Spleen (tissue), 11 donors: ENCODE results near the gene EYA2. TPM values are rescaled to one million over a fixed set of nuclear protein-coding genes. Genes with fewer than 3 reads are reported as not detected.
A peak's percentile ranks its signal among the peaks of the same experiment; 100 is the strongest.

ENCODE experiments used
- DNase-seq: peaks from one replicate; pipeline ENCODE4 v3.0.0-alpha.2; 2020
- H3K27ac ChIP-seq, 8 donors: fragments of 200-600 bp; sonication (generic) in 7 of 8; 1 replicate in 4 of 8; 2 replicates in 4 of 8; pipeline versions ENCODE4 v1.5.0 to v1.8.0; 2016 to 2021; ENCODE audit warnings: inconsistent platforms in 4 of 8, mild to moderate bottlenecking in 4 of 8, moderate library complexity in 1 of 8
- H3K27me3 ChIP-seq, 7 donors: fragments of 200-600 bp; sonication (generic) in 6 of 7; replicated peaks in 1 of 7; 1 replicate in 4 of 7; 2 replicates in 3 of 7; pipeline versions ENCODE4 v1.5.0 to v1.8.0; 2016 to 2021; ENCODE audit warnings: inconsistent platforms in 3 of 7, mild to moderate bottlenecking in 1 of 7
- H3K36me3 ChIP-seq, 6 donors: fragments of 200-600 bp; sonication (generic) in 5 of 6; 1 replicate in 4 of 6; 2 replicates in 2 of 6; pipeline versions ENCODE4 v1.5.0 to v1.8.0; 2016 to 2021; ENCODE audit warnings: inconsistent platforms in 2 of 6
- H3K4me1 ChIP-seq, 6 donors: fragments of 200-600 bp; sonication (generic) in 5 of 6; 1 replicate in 3 of 6; 2 replicates in 3 of 6; pipeline versions ENCODE4 v1.5.0 to v1.8.0; 2016 to 2021; ENCODE audit warnings: inconsistent platforms in 3 of 6
- H3K4me3 ChIP-seq, 8 donors: fragments of 200-600 bp; sonication (generic) in 7 of 8; 1 replicate in 4 of 8; 2 replicates in 4 of 8; pipeline versions ENCODE4 v1.5.0 to v1.8.0; 2016 to 2021; ENCODE audit warnings: inconsistent platforms in 4 of 8, mild to moderate bottlenecking in 4 of 8, moderate library complexity in 2 of 8
- H3K9me3 ChIP-seq, 8 donors: fragments of 200-600 bp; sonication (generic) in 7 of 8; 1 replicate in 4 of 8; 2 replicates in 4 of 8; pipeline versions ENCODE4 v1.5.0 to v1.8.0; 2016 to 2021; ENCODE audit warnings: inconsistent platforms in 4 of 8
- CTCF ChIP-seq, 11 experiments: fragments of 200-600 bp in 7 of 11; fragments of 450-650 bp in 4 of 11; sonication (generic) in 4 of 11; IDR thresholded peaks in 8 of 11; conservative IDR thresholded peaks in 3 of 11; 1 replicate in 7 of 11; 2 replicates in 4 of 11; pipeline versions ENCODE4 v1.4.0 to v1.8.0; 2016 to 2021; ENCODE audit warnings: antibody characterized with exemption in 11 of 11, inconsistent platforms in 4 of 11, mild to moderate bottlenecking in 1 of 11
- POLR2A ChIP-seq, 3 donors: fragments of 450-650 bp; IDR thresholded peaks; one replicate each; pipeline ENCODE4 v1.5.1; 2017; ENCODE audit warnings: antibody characterized with exemption in 3 of 3, mild to moderate bottlenecking in 1 of 3
- POLR2AphosphoS5 ChIP-seq, 3 donors: sonication (generic); formaldehyde crosslinking; IDR thresholded peaks; one replicate each; pipeline ENCODE4 v1.5.1; 2017; ENCODE audit warnings: antibody characterized with exemption in 3 of 3
- WGBS, 5 donors: extraction: QIAGEN DNeasy Blood & Tissue Kit in 3 of 5; methylation state at CpG; one replicate each; pipeline versions ENCODE4 v1.1.5 to v1.1.7; 2013 to 2018; 5-methylcytosine and 5-hydroxymethylcytosine counted together
- intact Hi-C: fragments of 100-400 bp; cut with DNase I; formaldehyde crosslinking; loops from one replicate; pipeline ENCODE4 v1.15.0; 2023; ENCODE audit warnings: low total_unique reads
- polyA plus RNA-seq, 3 donors: library from polyadenylated mRNA; stranded (reverse); fragments of 200-250 nt; gene quantifications; one replicate each; pipeline ENCODE4 v1.2.1, GENCODE V29; 2013
- total RNA-seq, 7 donors: library from RNA; depleted of rRNA in 3 of 7; stranded (reverse); fragments of >200 nt in 3 of 7; fragmentation: NEBNext Ultra II Directional in 4 of 7; extraction: Animal tissue kit (Norgen Biotek cat#: 25700) in 4 of 7; gene quantifications; one replicate each; pipeline versions ENCODE4 v1.1.0 to v1.2.1, GENCODE V29; 2016 to 2021
- donor health status: healthy with polysubstance abuse.
- donor health status: DM: no; HTN: no; CAD: no; lungs with moderate emphysema.
- donor health status: DM: no; HTN: no; CAD: no.
- donor health status: Bipolar disorder and iron deficiency.
- donor health status: healthy.
- donor health status: DM: no; HTN: no; CAD: no.
- donor health status: DM: yes; HTN: yes; CAD: no.

EYA2 gene
- total and polyA plus RNA-seq, 10 donors, result 0.26 to 0.76 (median 0.51) TPM; not detected in 1

- H3K4me3 ChIP-seq, result no peak overlapping the region
- intact Hi-C loops, result loop anchor here (5.0 kb wide), 1 partner anchor 183 kb away; no protein-coding TSS in a partner anchor
- 92 to 95% (median 94%) methylated on average over 14 of the region's 14 CpGs for WGBS, 5 donors
Observed at GRCh38 chr20:47198996-47199552, 304.4 kb downstream of the EYA2 start.

GRCh38 chr20:47201074-47201730 lies 306.6 kb downstream of the EYA2 start:
- TF ChIP-seq POLR2A (IDR thresholded peaks at IDR 0.05) (no peak), POLR2AphosphoS5 (IDR thresholded peaks at IDR 0.05) (no peak), CTCF (IDR thresholded peaks at IDR 0.05 in 8 of 11, conservative IDR thresholded peaks at IDR 0.05 in 3 of 11) (no peak)
- WGBS, 5 donors, result 82 to 90% (median 84%) methylated on average over 9 of the region's 9 CpGs
- DNase-seq, result peak; percentile 7
- intact Hi-C loops, result no loop called here
- Histone ChIP-seq H3K9me3 (no peaks in the 10 kb centered on the region), H3K4me1 (peaks cover 0 to 17% (median 9%) of the 10 kb centered on the region in 6 donors), H3K36me3 (no peaks in the 10 kb centered on the region), H3K4me3 (no peak overlapping the region), H3K27ac (no peak overlapping the region), H3K27me3 (no peaks in the 10 kb centered on the region)

More at GRCh38 chr20:47198996-47199552, 304.4 kb downstream of the EYA2 start:
- Histone ChIP-seq H3K27ac (no peak overlapping the region), H3K36me3 (no peaks in the 10 kb centered on the region), H3K9me3 (no peaks in the 10 kb centered on the region), H3K27me3 (no peaks in the 10 kb centered on the region), H3K4me1 (peaks cover 0 to 15% (median 8%) of the 10 kb centered on the region in 6 donors)
- no peak for DNase-seq
- TF ChIP-seq CTCF (IDR thresholded peaks at IDR 0.05 in 8 of 11, conservative IDR thresholded peaks at IDR 0.05 in 3 of 11) (no peak), POLR2AphosphoS5 (IDR thresholded peaks at IDR 0.05) (no peak), POLR2A (IDR thresholded peaks at IDR 0.05) (no peak)

- TF ChIP-seq POLR2A (IDR thresholded peaks at IDR 0.05), result no peak
- no peak for TF ChIP-seq POLR2AphosphoS5 (IDR thresholded peaks at IDR 0.05)
- TF ChIP-seq CTCF (IDR thresholded peaks at IDR 0.05 in 8 of 11, conservative IDR thresholded peaks at IDR 0.05 in 3 of 11), result no peak
- Histone ChIP-seq H3K27me3 (no peaks in the 10 kb centered on the region), H3K36me3 (peaks cover 0 to 9% (median under 1%) of the 10 kb centered on the region in 6 donors), H3K27ac (peak overlapping the region in 1 of 8 donors; percentile 19), H3K9me3 (no peaks in the 10 kb centered on the region), H3K4me3 (no peak overlapping the region), H3K4me1 (peaks cover 0 to 23% (median 4%) of the 10 kb centered on the region in 6 donors)
- 75 to 85% (median 77%) methylated on average over 10 of the region's 10 CpGs for WGBS, 5 donors
- peak; percentile 33 for DNase-seq
- intact Hi-C loops, result no loop called here
Observed at GRCh38 chr20:47202733-47203667, 308.4 kb downstream of the EYA2 start.
